Esophagus mucosa (tissue), 1 donor: ENCODE results near the gene NIFK. TPM values are rescaled to one million over a fixed set of nuclear protein-coding genes. Genes with fewer than 3 reads are reported as not detected.
"Not testable (repeated sequence)": the region's sequence is repeated elsewhere in the genome, so short reads cannot be mapped to it uniquely, and the experiment has no call there.

ENCODE experiments used
- ATAC-seq: fragments of 200-7000 bp; cut with Tn5 transposase; one replicate; pipeline ENCODE4 v1.9.1; 2020
- total RNA-seq: library from RNA; stranded (reverse); gene quantifications from one replicate; pipeline ENCODE4 v1.2.4, GENCODE V29; 2023
- donor health status: DM: yes; HTN: yes; CAD: no.

NIFK gene
- total RNA-seq, 1 donor from 2014 or later = 54.8 TPM

- peak; percentile 62 for ATAC-seq
These were observed 42.1 kb downstream of the NIFK start for GRCh38 chr2:121694398-121695170.

GRCh38 chr2:121690572-121690971 is 46.1 kb downstream of the NIFK start:
- ATAC-seq = not testable (repeated sequence)

- no peak for ATAC-seq
These were observed 46.6 kb downstream of the NIFK start for GRCh38 chr2:121690095-121690494.

GRCh38 chr2:121689356-121689755 is 47.3 kb downstream of the NIFK start:
- ATAC-seq = no peak

- no peak for ATAC-seq
These were observed 47.9 kb downstream of the NIFK start for GRCh38 chr2:121688820-121689219.

GRCh38 chr2:121686902-121687301 is 49.8 kb downstream of the NIFK start:
- ATAC-seq = no peak

- no peak for ATAC-seq
These were observed 50.5 kb downstream of the NIFK start for GRCh38 chr2:121686218-121686617.

- ATAC-seq = no peak
These were observed 54.0 kb downstream of the NIFK start for GRCh38 chr2:121682396-121683298.

GRCh38 chr2:121677855-121678254 is 58.8 kb downstream of the NIFK start:
- no peak for ATAC-seq

Other genes starting within 250 kb of the NIFK start
- not detected for gene RNU4ATAC, start 206.0 kb downstream of the NIFK start, total RNA-seq
- gene CLASP1, start 87.4 kb downstream of the NIFK start, total RNA-seq = 31.0 TPM
- gene TSN, start 18.8 kb upstream of the NIFK start, total RNA-seq = 38.7 TPM